Type B pancreatic cell (in vitro differentiated cells): ENCODE data around the gene PAPPA2. TPM values are rescaled to one million over a fixed set of nuclear protein-coding genes. Genes with fewer than 3 reads are reported as not detected.

Experiments
- DNase-seq: peaks from one replicate; pipeline ENCODE4 v3.0.0; 2021; ENCODE audit warnings: mixed read lengths; ENCODE audit not compliant: unreplicated experiment; ENCODE audit errors: extremely low spot score
- H3K27ac Mint-ChIP-seq: 2 replicates; pipeline ENCODE4 v1.8.0; 2021; ENCODE audit warnings: mild to moderate bottlenecking, mixed read lengths
- H3K27me3 Mint-ChIP-seq: 2 replicates; pipeline ENCODE4 v1.8.0; 2021; ENCODE audit warnings: mixed read lengths
- H3K36me3 Mint-ChIP-seq: 2 replicates; pipeline ENCODE4 v1.8.0; 2021; ENCODE audit warnings: mixed read lengths
- H3K4me1 Mint-ChIP-seq: one replicate; pipeline ENCODE4 v1.8.0; 2021; ENCODE audit warnings: mixed read lengths; ENCODE audit not compliant: unreplicated experiment
- H3K4me3 Mint-ChIP-seq: 2 replicates; pipeline ENCODE4 v1.8.0; 2021; ENCODE audit warnings: mild to moderate bottlenecking, mixed read lengths
- H3K9me3 Mint-ChIP-seq: 2 replicates; pipeline ENCODE4 v1.8.0; 2021; ENCODE audit warnings: mixed read lengths
- total RNA-seq: library from RNA; stranded (reverse); gene quantifications from 2 replicates; pipeline ENCODE4 v1.2.1, GENCODE V29; 2021; ENCODE audit warnings: low replicate concordance
- TF ChIP-seq, protein P1 (sequence below): fragments of 200-600 bp; sonication (generic); conservative IDR thresholded peaks from 2 replicates; pipeline ENCODE4 v1.5.0; 2021; ENCODE audit warnings: antibody characterized with exemption, mild to moderate bottlenecking

Gene PAPPA2
- total RNA-seq, 1 donor from 2014 or later = 0.87 TPM

GRCh38 chr1:176794897-176795508 lies 332.0 kb downstream of the PAPPA2 start:
- no peak for DNase-seq
- Mint-ChIP-seq H3K36me3 (no peaks in the 10 kb centered on the region), H3K27me3 (peaks cover 5% of the 10 kb centered on the region), H3K27ac (no peak overlapping the region), H3K4me1 (peaks cover 5% of the 10 kb centered on the region), H3K9me3 (no peaks in the 10 kb centered on the region), H3K4me3 (no peak overlapping the region)
- TF ChIP-seq, protein P1, sequence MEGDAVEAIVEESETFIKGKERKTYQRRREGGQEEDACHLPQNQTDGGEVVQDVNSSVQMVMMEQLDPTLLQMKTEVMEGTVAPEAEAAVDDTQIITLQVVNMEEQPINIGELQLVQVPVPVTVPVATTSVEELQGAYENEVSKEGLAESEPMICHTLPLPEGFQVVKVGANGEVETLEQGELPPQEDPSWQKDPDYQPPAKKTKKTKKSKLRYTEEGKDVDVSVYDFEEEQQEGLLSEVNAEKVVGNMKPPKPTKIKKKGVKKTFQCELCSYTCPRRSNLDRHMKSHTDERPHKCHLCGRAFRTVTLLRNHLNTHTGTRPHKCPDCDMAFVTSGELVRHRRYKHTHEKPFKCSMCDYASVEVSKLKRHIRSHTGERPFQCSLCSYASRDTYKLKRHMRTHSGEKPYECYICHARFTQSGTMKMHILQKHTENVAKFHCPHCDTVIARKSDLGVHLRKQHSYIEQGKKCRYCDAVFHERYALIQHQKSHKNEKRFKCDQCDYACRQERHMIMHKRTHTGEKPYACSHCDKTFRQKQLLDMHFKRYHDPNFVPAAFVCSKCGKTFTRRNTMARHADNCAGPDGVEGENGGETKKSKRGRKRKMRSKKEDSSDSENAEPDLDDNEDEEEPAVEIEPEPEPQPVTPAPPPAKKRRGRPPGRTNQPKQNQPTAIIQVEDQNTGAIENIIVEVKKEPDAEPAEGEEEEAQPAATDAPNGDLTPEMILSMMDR = no peak

DNA sequence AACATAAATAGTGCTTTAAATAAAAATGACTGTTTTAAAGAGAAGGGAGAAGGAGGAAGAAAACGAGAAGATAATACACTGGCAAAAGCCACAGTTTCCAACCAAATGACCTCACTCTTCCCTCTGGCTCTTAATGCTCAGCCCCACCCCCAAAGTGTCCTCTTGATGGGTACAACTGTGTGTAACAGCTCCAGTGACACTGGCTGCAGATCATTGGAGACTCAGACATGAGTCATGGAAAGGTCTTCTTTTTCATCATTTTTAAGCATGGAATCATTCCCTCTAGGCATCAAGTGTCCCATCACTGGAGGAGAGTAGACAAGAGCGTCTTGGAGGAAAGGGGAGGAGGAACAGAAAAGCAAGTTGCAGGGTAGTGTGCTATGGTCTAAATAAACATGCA lies 333.0 kb downstream of the PAPPA2 start:
- peaks cover 5% of the 10 kb centered on the region for H3K27me3 Mint-ChIP-seq
- peaks cover 5% of the 10 kb centered on the region for H3K4me1 Mint-ChIP-seq
- H3K27ac Mint-ChIP-seq = no peak overlapping the region
- no peaks in the 10 kb centered on the region for H3K36me3 Mint-ChIP-seq
- DNase-seq = no peak
- TF ChIP-seq, protein P1 = no peak
- H3K4me3 Mint-ChIP-seq = no peak overlapping the region
- H3K9me3 Mint-ChIP-seq = no peaks in the 10 kb centered on the region

DNA sequence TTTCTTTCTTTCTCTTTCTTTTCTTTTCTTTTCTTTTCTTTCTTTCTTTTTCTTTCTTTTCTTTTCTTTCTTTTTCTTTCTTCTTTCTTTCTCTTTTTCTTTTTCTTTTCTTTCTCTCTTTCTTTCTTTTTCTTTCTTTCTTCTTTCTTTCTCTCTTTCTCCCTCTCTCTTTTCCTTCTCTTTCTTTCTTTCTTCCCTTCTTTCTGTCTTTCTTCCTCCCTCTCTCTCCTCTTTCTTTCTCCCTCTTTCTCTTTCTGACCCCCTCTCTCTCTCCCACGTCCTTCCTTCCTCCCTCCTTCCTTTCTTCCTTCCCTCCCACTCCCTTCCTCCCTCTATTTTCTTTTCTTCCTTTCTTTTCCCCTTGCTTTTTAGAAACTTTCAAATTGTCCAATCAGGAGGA lies 333.6 kb downstream of the PAPPA2 start:
- peaks cover 5% of the 10 kb centered on the region for H3K27me3 Mint-ChIP-seq
- peaks cover 5% of the 10 kb centered on the region for H3K4me1 Mint-ChIP-seq
- no peaks in the 10 kb centered on the region for H3K9me3 Mint-ChIP-seq
- no peak overlapping the region for H3K27ac Mint-ChIP-seq
- H3K36me3 Mint-ChIP-seq = no peaks in the 10 kb centered on the region
- no peak for DNase-seq
- TF ChIP-seq, protein P1 = no peak
- no peak overlapping the region for H3K4me3 Mint-ChIP-seq

GRCh38 chr1:176799327-176799726 lies 336.4 kb downstream of the PAPPA2 start:
- TF ChIP-seq, protein P1 = no peak
- no peak for DNase-seq
- no peak overlapping the region for H3K4me3 Mint-ChIP-seq
- H3K9me3 Mint-ChIP-seq = no peaks in the 10 kb centered on the region
- H3K36me3 Mint-ChIP-seq = no peaks in the 10 kb centered on the region
- H3K4me1 Mint-ChIP-seq = peaks cover 10% of the 10 kb centered on the region
- no peak overlapping the region for H3K27ac Mint-ChIP-seq
- H3K27me3 Mint-ChIP-seq = peaks cover 8% of the 10 kb centered on the region

DNA sequence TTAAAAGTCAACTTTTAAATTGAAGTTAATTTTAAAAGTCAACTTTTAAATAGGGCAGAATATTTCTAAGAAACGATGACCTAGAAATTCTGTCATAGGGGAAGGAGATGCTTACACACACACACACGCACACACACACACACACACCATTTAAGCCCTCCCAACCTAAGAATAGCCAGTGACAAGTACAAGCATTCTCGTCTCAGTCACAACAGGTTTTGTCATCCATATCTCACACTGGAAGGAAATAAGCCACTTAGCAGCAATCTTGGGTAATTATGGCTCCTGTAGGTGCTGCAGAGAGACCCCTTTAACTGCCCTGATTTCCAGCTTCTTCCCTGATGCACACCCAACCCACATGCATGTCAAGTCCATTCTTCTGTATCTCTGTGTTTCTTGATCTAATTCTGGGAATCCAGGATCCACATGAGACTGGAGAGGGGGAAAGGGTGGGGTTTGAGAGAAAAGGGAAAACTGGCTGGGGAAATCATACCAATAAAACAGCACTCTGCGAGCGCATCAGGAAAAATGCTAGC lies 338.1 kb downstream of the PAPPA2 start:
- H3K4me3 Mint-ChIP-seq = no peak overlapping the region
- TF ChIP-seq, protein P1 = no peak
- H3K9me3 Mint-ChIP-seq = no peaks in the 10 kb centered on the region
- H3K36me3 Mint-ChIP-seq = no peaks in the 10 kb centered on the region
- peaks cover 8% of the 10 kb centered on the region for H3K27me3 Mint-ChIP-seq
- no peak overlapping the region for H3K27ac Mint-ChIP-seq
- H3K4me1 Mint-ChIP-seq = peaks cover 7% of the 10 kb centered on the region
- no peak for DNase-seq
